Measurements from ENCODE around the gene PIGC. TPM values are rescaled to one million over a fixed set of nuclear protein-coding genes. Genes with fewer than 3 reads are reported as not detected.

Gene PIGC
- total RNA-seq, 2 donors from 2014 or later, result 16.5 to 18.4 TPM

GRCh38 chr1:172449585-172450523 is 6.0 kb upstream of the PIGC start:
- peak; percentile 77 to 96 (median 92) for TF ChIP-seq CTCF (IDR thresholded peaks at IDR 0.05)
- no peak for TF ChIP-seq POLR2A (IDR thresholded peaks at IDR 0.05)
- peak; percentile 68 to 76 (median 72) for DNase-seq
- ATAC-seq, result peak; percentile 86
- Histone ChIP-seq H3K36me3 (replicated peaks in 1 of 2; ENCODE audit: insufficient read depth in 1 of 2, low read depth in 2 of 2) (no peaks in the 10 kb centered on the region), H3K4me3 (no peak overlapping the region), H3K27ac (peak overlapping the region; percentile 62 to 84 (median 71)), H3K4me1 (peaks cover 51% of the 10 kb centered on the region), H3K27me3 (no peaks in the 10 kb centered on the region), H3K9me3 (no peaks in the 10 kb centered on the region)
- WGBS, 2 donors, result 29 to 45% methylated on average over 18 of the region's 18 CpGs
- intact Hi-C loops (cut with DNase I), result no loop called here

- TF ChIP-seq CTCF (IDR thresholded peaks at IDR 0.05) (no peak), POLR2A (IDR thresholded peaks at IDR 0.05) (no peak)
- DNase-seq, result peak in 1 of 4 donors; percentile 13
Measured at GRCh38 chr1:172448995-172449584, 5.2 kb upstream of the PIGC start.

GRCh38 chr1:172447641-172448040 is 3.8 kb upstream of the PIGC start:
- no peak overlapping the region for H3K27ac ChIP-seq
- no peak for ATAC-seq
- 46 to 74% methylated on average over 2 of the region's 2 CpGs for WGBS, 2 donors

More at GRCh38 chr1:172448995-172449584, 5.2 kb upstream of the PIGC start:
- no peaks in the 10 kb centered on the region for H3K9me3 ChIP-seq
- no peaks in the 10 kb centered on the region for H3K27me3 ChIP-seq
- WGBS, 2 donors, result 55 to 61% methylated on average over 6 of the region's 6 CpGs
- ATAC-seq, result no peak
- peaks cover 49% of the 10 kb centered on the region for H3K4me1 ChIP-seq
- H3K27ac ChIP-seq, result no peak overlapping the region
- no peak overlapping the region for H3K4me3 ChIP-seq
- intact Hi-C loops (cut with DNase I), result no loop called here
- H3K36me3 ChIP-seq (replicated peaks in 1 of 2; ENCODE audit: insufficient read depth in 1 of 2, low read depth in 2 of 2), result no peaks in the 10 kb centered on the region

GRCh38 chr1:172446547-172446946 is 2.7 kb upstream of the PIGC start:
- no peak overlapping the region for H3K27ac ChIP-seq
- intact Hi-C loops (cut with DNase I), result no loop called here
- WGBS, 2 donors, result 67 to 74% methylated on average over 3 of the region's 3 CpGs
- TF ChIP-seq POLR2A (IDR thresholded peaks at IDR 0.05) (no peak), CTCF (IDR thresholded peaks at IDR 0.05) (no peak)
- peak in 2 of 4 donors; percentile 25 to 28 for DNase-seq
- H3K36me3 ChIP-seq (replicated peaks in 1 of 2; ENCODE audit: insufficient read depth in 1 of 2, low read depth in 2 of 2), result no peaks in the 10 kb centered on the region
- no peaks in the 10 kb centered on the region for H3K27me3 ChIP-seq
- no peak overlapping the region for H3K4me3 ChIP-seq
- H3K4me1 ChIP-seq, result peaks cover 35% of the 10 kb centered on the region
- ATAC-seq, result no peak
- H3K9me3 ChIP-seq, result no peaks in the 10 kb centered on the region

More at GRCh38 chr1:172447641-172448040, 3.8 kb upstream of the PIGC start:
- no peak for DNase-seq
- Histone ChIP-seq H3K4me1 (peaks cover 43% of the 10 kb centered on the region), H3K27me3 (no peaks in the 10 kb centered on the region), H3K4me3 (no peak overlapping the region), H3K36me3 (replicated peaks in 1 of 2; ENCODE audit: insufficient read depth in 1 of 2, low read depth in 2 of 2) (no peaks in the 10 kb centered on the region), H3K9me3 (no peaks in the 10 kb centered on the region)
- intact Hi-C loops (cut with DNase I), result no loop called here
- no peak for TF ChIP-seq CTCF (IDR thresholded peaks at IDR 0.05)
- no peak for TF ChIP-seq POLR2A (IDR thresholded peaks at IDR 0.05)

All from body of pancreas (tissue), 4 donors.